SK-N-SH (cell line): ENCODE data around the gene HEATR3. TPM values are rescaled to one million over a fixed set of nuclear protein-coding genes. Genes with fewer than 3 reads are reported as not detected.

Experiments used
- CTCF ChIA-PET: fragments of 300-600, 350-600 bp; formaldehyde crosslinking; extraction: SDS; loops from one replicate; lab custom pipeline; 2021; lab: Yijun Ruan, JAX
- POLR2A ChIA-PET: fragments of 350-600 bp; sonication (Branson Sonifier 250); formaldehyde crosslinking; extraction: SDS; loops from one replicate; lab custom pipeline; 2020; ENCODE audit warnings: antibody characterized with exemption, inconsistent platforms; lab: Yijun Ruan, JAX
- DNase-seq: peaks from one replicate; pipeline ENCODE4 v3.0.0; 2012
- H2AFZ ChIP-seq: fragments of 200-600 bp; sonication (generic); 2 replicates; pipeline ENCODE4 v1.8.1; 2016; ENCODE audit warnings: antibody characterized with exemption, mild to moderate bottlenecking, low read depth
- H3F3A ChIP-seq: fragments of 200-600 bp; sonication (generic); replicated peaks from 2 replicates; pipeline ENCODE3; 2016; ENCODE audit warnings: antibody characterized with exemption, mild to moderate bottlenecking; ENCODE audit not compliant: insufficient read depth
- H3K27ac ChIP-seq, 2 experiments: fragments of 200-500 bp in 1 of 2; fragments of 200-600 bp in 1 of 2; sonication (Bioruptor generic) in 1 of 2; sonication (generic), shearing (Covaris generic) in 1 of 2; 2 replicates each; pipeline versions ENCODE4 v1.5.1 to v1.6.1; 2014 to 2016; ENCODE audit warnings: low read depth in 2 of 2, inconsistent platforms in 1 of 2, low read length in 1 of 2, mild to moderate bottlenecking in 1 of 2, mixed read lengths in 1 of 2
- H3K27me3 ChIP-seq: fragments of 200-600 bp; sonication (generic), shearing (Covaris generic); 2 replicates; pipeline ENCODE4 v1.6.1; 2016; ENCODE audit warnings: mixed run types; ENCODE audit not compliant: insufficient read depth
- H3K36me3 ChIP-seq, 2 experiments: fragments of 200-500 bp in 1 of 2; fragments of 200-600 bp in 1 of 2; sonication (Bioruptor generic) in 1 of 2; sonication (generic) in 1 of 2; replicated peaks in 1 of 2; 2 replicates each; pipeline versions ENCODE3 to v1.5.1; 2014 to 2016; ENCODE audit warnings: low read length in 1 of 2, mild to moderate bottlenecking in 1 of 2; ENCODE audit not compliant: insufficient read depth in 2 of 2, control insufficient read depth in 1 of 2
- H3K4me1 ChIP-seq, 2 experiments: fragments of 200-500 bp in 1 of 2; fragments of 200-600 bp in 1 of 2; sonication (Bioruptor generic) in 1 of 2; sonication (generic), shearing (Covaris generic) in 1 of 2; 2 replicates each; pipeline versions ENCODE4 v1.5.1 to v1.6.1; 2014 to 2016; ENCODE audit warnings: low read depth in 1 of 2, low read length in 1 of 2, mixed run types in 1 of 2; ENCODE audit not compliant: insufficient read depth in 2 of 2, control insufficient read depth in 1 of 2
- H3K4me2 ChIP-seq: fragments of 200-600 bp; sonication (generic), shearing (Covaris generic); 2 replicates; pipeline ENCODE4 v1.6.1; 2017; ENCODE audit warnings: mixed run types
- H3K4me3 ChIP-seq, 2 experiments: fragments of 200-500 bp in 1 of 2; fragments of 200-600 bp in 1 of 2; sonication (Bioruptor generic) in 1 of 2; sonication (generic), shearing (Covaris generic) in 1 of 2; 2 replicates each; pipeline versions ENCODE4 v1.5.1 to v1.8.1; 2014 to 2016; ENCODE audit warnings: low read depth in 2 of 2, inconsistent platforms in 1 of 2, low read length in 1 of 2, mild to moderate bottlenecking in 1 of 2, mixed read lengths in 1 of 2, moderate library complexity in 1 of 2
- H3K79me2 ChIP-seq: fragments of 200-600 bp; sonication (generic); 2 replicates; pipeline ENCODE4 v1.8.1; 2017; ENCODE audit warnings: mild to moderate bottlenecking; ENCODE audit not compliant: insufficient read depth
- H3K9ac ChIP-seq: fragments of 200-600 bp; sonication (generic); 2 replicates; pipeline ENCODE4 v1.6.1; 2017; ENCODE audit warnings: mixed run types
- H3K9me2 ChIP-seq: fragments of 200-600 bp; sonication (generic); 2 replicates; pipeline ENCODE4 v1.6.1; 2017; ENCODE audit warnings: mixed run types
- H3K9me3 ChIP-seq: fragments of 200-600 bp; sonication (generic); 2 replicates; pipeline ENCODE4 v1.6.1; 2017; ENCODE audit warnings: mixed run types, mild to moderate bottlenecking, moderate library complexity
- H4K20me1 ChIP-seq: fragments of 200-600 bp; sonication (generic); 2 replicates; pipeline ENCODE4 v1.6.1; 2017; ENCODE audit warnings: mild to moderate bottlenecking, mixed run types; ENCODE audit not compliant: insufficient read depth
- EP300 ChIP-seq, 2 experiments: IDR thresholded peaks; 2 replicates each; pipeline versions ENCODE4 v1.4.0 to v1.6.1; 2012; ENCODE audit warnings: borderline replicate concordance in 1 of 2, low read depth in 1 of 2, low read length in 1 of 2
- FOXM1 ChIP-seq: IDR thresholded peaks from 2 replicates; pipeline ENCODE4 v1.4.0; 2012; ENCODE audit warnings: low read depth, mild to moderate bottlenecking
- IRF3 ChIP-seq: fragments of 150-350 bp; IDR thresholded peaks from 2 replicates; pipeline ENCODE4 v1.6.1; 2016; ENCODE audit warnings: mild to moderate bottlenecking, low read depth, low read length
- MAX ChIP-seq: IDR thresholded peaks from 2 replicates; pipeline ENCODE4 v1.4.0; 2012; ENCODE audit warnings: low read depth
- NRF1 ChIP-seq: IDR thresholded peaks from 2 replicates; pipeline ENCODE4 v1.6.1; 2012; ENCODE audit warnings: low read depth, mild to moderate bottlenecking, low read length
- POLR2AphosphoS5 ChIP-seq: IDR thresholded peaks from 2 replicates; pipeline ENCODE4 v1.6.1; 2012; ENCODE audit warnings: low read depth, low read length
- TAF1 ChIP-seq: IDR thresholded peaks from 2 replicates; pipeline ENCODE4 v1.6.1; 2012; ENCODE audit warnings: low read depth, mild to moderate bottlenecking, low read length, moderate library complexity, borderline replicate concordance
- WGBS: methylation state at CpG from one replicate; pipeline ENCODE4 v1.1.6; 2017; ENCODE audit warnings: low lambda C conversion rate; 5-methylcytosine and 5-hydroxymethylcytosine counted together
- polyA plus RNA-seq, 3 experiments: library from polyadenylated mRNA; depleted of rRNA; stranded (reverse); fragments of >200 nt; gene quantifications; 2 replicates each; pipeline ENCODE4 v1.2.3, GENCODE V29; 2012
- TF ChIP-seq, protein P1 (sequence below): fragments of 200-600 bp; sonication (generic); IDR thresholded peaks from 2 replicates; pipeline ENCODE4 v1.6.1; 2017; ENCODE audit warnings: antibody characterized with exemption, mild to moderate bottlenecking, moderate library complexity

HEATR3 gene
- polyA plus RNA-seq, 1 of the 3 experiments (the other 2 are of a cell fraction) = 10.1 TPM

GRCh38 chr16:50152351-50152806, 86.6 kb downstream of the HEATR3 start (continued):
- no peak for TF ChIP-seq IRF3
- TF ChIP-seq, protein P1, sequence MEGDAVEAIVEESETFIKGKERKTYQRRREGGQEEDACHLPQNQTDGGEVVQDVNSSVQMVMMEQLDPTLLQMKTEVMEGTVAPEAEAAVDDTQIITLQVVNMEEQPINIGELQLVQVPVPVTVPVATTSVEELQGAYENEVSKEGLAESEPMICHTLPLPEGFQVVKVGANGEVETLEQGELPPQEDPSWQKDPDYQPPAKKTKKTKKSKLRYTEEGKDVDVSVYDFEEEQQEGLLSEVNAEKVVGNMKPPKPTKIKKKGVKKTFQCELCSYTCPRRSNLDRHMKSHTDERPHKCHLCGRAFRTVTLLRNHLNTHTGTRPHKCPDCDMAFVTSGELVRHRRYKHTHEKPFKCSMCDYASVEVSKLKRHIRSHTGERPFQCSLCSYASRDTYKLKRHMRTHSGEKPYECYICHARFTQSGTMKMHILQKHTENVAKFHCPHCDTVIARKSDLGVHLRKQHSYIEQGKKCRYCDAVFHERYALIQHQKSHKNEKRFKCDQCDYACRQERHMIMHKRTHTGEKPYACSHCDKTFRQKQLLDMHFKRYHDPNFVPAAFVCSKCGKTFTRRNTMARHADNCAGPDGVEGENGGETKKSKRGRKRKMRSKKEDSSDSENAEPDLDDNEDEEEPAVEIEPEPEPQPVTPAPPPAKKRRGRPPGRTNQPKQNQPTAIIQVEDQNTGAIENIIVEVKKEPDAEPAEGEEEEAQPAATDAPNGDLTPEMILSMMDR = no peak
- no peak; the same call in 1 of the 2 replicates for TF ChIP-seq TAF1

- H3K27me3 ChIP-seq = no peaks in the 10 kb centered on the region
- H3K79me2 ChIP-seq = peaks cover 43% of the 10 kb centered on the region
- CTCF ChIA-PET = interaction anchor here (2.4 kb wide), 1 partner anchor 127 kb away, joined by 8 read pairs; the partner anchor contains the start of gene CNEP1R1
- TF ChIP-seq POLR2AphosphoS5 (peak; percentile 87), MAX (peak; percentile 70), EP300 (IDR thresholded peaks at IDR 0.05; ENCODE audit: borderline replicate concordance in 1 of 2, low read depth in 1 of 2, low read length in 1 of 2) (no peak), NRF1 (peak; percentile 11; the same call in 1 of the 2 replicates), FOXM1 (no peak)
- TF ChIP-seq, all 33 proteins: peak for 3
- no peaks in the 10 kb centered on the region for H3K9me3 ChIP-seq
- WGBS = 2% methylated on average over 16 of the region's 114 CpGs
- H3K27ac ChIP-seq = peak within 1 kb of the TSS; percentile 90 to 92
- peak; percentile 99 for DNase-seq
- no peaks in the 10 kb centered on the region for H3K36me3 ChIP-seq
- H3K4me2 ChIP-seq = peak within 1 kb of the TSS; percentile 99
- peaks cover 8 to 10% of the 10 kb centered on the region in 2 experiments; a peak in 2 of 4 replicates for H3K4me1 ChIP-seq
- peaks cover 6% of the 10 kb centered on the region for H3F3A ChIP-seq
- peak within 1 kb of the TSS; percentile 75 to 80 for H3K4me3 ChIP-seq
- H4K20me1 ChIP-seq = peaks cover 41% of the 10 kb centered on the region
- H3K9me2 ChIP-seq = no peaks in the 10 kb centered on the region
- POLR2A ChIA-PET = no interaction called here
- peak within 1 kb of the TSS; percentile 99 for H2AFZ ChIP-seq
- H3K9ac ChIP-seq = peak within 1 kb of the TSS; percentile 95
These were observed 87.2 kb downstream of the HEATR3 start, which contains the start of gene TENT4B for GRCh38 chr16:50152807-50153595. Gene TENT4B (plus strand): TSS chr16:50153306. CDS start chr16:50153622, 316 bp downstream.
